Omental fat pad (tissue), 4 donors: ENCODE measurements around the gene NANOS3. TPM values are rescaled to one million over a fixed set of nuclear protein-coding genes. Genes with fewer than 3 reads are reported as not detected.

ENCODE experiments used
- ATAC-seq: fragments of 150-250 bp; one replicate; pipeline ENCODE4 v1.9.1; 2016; ENCODE audit warnings: mild to moderate bottlenecking, moderate library complexity; ENCODE audit not compliant: low FRiP score
- DNase-seq: peaks from one replicate; pipeline ENCODE4 v3.0.0-alpha.2; 2019; ENCODE audit warnings: low spot score
- total RNA-seq, 4 donors: library from RNA; depleted of rRNA; stranded (reverse); fragments of >200 nt; gene quantifications; one replicate each; pipeline ENCODE4 v1.1.0, GENCODE V29; 2016
- TF ChIP-seq, protein P1 (sequence below), 3 donors: fragments of 450-650 bp; IDR thresholded peaks; one replicate each; pipeline ENCODE4 v1.5.1; 2016 to 2017; ENCODE audit warnings: antibody characterized with exemption in 3 of 3, mild to moderate bottlenecking in 3 of 3, moderate library complexity in 2 of 3

NANOS3 gene
- total RNA-seq, 4 donors from 2014 or later, result not detected

DNA sequence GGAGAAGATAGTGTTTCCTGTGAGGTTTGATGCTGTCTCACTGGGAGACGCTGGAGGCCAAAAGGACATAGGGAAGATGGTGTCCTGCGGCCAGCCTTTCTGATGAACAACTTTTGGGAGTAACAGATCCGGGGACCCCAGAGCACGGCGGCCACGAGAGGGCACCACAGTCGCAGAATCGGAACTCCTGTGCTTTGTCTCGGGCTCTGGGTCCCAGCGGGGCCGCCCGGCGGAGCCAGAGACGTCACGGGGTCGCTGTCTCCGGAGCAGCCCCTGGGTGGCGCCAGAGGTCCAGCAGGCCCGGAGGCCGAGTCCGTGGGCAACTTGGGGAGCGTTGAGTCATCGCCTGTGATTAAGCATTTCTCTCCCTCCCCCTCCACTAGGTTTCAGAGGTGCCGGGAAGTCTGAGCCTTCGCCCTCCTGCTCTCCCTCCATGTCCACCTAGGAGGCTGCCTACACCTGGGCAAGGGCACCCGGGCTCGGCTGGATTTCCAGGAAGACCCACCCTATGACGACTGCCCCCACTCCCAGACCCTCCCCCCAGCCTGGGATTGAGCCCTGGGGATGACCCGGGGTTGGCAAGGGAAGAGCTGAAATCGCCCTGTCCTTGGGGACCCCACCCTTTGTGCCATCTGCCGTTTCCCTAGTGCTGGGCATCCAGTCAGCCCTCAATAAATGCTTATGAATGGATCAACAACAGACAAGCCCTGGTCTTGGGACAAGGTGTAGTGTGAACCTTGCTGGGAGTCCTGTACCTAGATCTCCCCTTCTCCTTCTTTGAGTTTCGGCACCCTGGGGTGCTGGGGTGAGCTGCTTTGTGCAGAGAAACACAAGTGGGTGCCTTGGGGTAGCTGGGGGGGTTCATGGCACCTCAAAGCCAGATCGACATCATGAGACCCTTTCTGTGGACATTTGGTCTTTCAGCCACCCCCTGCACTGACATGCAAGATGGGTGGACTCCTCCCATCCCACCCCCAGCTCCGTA is 3.4 kb downstream of the NANOS3 start:
- peak; percentile 97 for ATAC-seq
- peak; percentile 97 for DNase-seq
- TF ChIP-seq, protein P1, sequence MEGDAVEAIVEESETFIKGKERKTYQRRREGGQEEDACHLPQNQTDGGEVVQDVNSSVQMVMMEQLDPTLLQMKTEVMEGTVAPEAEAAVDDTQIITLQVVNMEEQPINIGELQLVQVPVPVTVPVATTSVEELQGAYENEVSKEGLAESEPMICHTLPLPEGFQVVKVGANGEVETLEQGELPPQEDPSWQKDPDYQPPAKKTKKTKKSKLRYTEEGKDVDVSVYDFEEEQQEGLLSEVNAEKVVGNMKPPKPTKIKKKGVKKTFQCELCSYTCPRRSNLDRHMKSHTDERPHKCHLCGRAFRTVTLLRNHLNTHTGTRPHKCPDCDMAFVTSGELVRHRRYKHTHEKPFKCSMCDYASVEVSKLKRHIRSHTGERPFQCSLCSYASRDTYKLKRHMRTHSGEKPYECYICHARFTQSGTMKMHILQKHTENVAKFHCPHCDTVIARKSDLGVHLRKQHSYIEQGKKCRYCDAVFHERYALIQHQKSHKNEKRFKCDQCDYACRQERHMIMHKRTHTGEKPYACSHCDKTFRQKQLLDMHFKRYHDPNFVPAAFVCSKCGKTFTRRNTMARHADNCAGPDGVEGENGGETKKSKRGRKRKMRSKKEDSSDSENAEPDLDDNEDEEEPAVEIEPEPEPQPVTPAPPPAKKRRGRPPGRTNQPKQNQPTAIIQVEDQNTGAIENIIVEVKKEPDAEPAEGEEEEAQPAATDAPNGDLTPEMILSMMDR (IDR thresholded peaks at IDR 0.05), result peak in 2 of 3 donors; percentile 98

DNA sequence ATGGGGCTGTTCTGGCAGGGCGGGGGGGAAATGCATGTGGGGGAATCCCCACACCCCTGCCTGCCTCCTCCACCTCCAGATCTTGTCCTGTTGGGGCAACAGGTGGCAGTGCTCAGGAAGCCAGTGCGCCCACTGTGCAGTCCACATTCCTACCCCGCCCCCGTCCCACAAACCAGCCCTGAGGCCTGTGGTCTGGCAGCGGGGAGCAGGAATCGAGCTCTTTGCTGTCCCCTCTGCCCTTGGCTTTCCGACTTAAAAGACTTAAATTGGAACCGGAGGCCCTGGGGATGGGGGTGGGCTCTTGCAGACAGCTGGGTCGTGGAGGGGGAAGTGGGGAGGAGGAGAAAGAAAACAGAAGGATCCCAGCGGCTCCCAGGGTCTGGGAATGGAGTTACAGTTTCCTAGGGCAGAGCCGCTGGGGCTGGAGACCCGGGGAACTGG is 4.3 kb downstream of the NANOS3 start:
- TF ChIP-seq, protein P1 (IDR thresholded peaks at IDR 0.05), result no peak
- no peak for ATAC-seq
- DNase-seq, result no peak

DNA sequence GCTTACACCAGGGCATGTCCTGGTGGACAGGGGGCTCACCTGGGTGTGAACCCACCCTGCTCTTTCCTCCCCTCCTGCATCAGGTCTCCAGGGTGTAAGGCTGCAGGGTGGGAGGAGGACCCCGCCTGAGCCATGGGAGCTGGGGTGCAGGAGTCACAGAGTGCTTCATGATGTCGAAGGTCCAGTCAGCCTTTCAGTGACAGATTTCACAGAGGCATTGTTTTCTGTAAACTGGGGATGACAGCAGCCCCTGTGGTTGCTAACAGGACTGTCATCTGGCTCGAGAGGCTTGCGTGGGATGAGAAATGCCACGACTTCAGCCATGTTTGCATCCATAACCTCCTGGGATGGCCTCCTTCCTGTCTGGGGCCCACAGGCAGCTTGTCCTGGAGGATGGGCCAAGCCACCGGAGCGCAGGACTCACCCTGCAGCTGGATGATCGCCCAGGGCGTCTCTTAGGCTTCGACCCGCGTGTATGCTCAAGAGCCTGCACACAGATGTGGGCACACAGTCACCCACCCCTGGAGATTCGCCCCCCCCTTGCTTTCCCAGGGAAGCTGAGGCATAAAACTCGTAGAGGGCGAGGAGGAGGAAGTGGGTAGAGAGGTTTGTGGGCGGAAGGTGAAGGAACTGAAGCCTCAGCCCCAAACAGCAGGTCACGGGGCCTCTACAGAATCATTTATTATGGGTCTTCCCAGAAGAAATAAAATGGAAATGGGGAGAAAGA is 4.9 kb downstream of the NANOS3 start:
- DNase-seq (no peak), ATAC-seq (no peak)
- TF ChIP-seq, protein P1 (IDR thresholded peaks at IDR 0.05), result no peak

DNA sequence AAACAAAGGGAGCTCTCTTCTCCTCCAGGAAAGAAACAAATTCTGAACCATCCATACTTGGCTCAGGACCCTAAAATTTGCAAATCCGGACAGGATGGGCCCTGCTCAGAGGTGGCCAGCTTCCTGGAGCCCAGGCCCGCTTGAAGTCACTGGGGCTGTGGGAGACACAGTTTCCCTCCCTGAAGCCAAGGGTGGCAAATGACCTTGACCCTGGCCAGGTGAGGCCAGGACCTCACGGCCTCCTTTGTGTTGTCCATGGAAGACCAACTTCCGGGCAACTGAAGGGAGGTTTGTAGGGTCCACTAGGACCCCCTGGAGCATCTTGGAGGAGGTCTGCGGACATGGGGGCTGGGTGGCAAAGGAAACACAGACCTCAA is 5.5 kb downstream of the NANOS3 start:
- ATAC-seq (no peak), DNase-seq (no peak)
- TF ChIP-seq, protein P1 (IDR thresholded peaks at IDR 0.05), result no peak

DNA sequence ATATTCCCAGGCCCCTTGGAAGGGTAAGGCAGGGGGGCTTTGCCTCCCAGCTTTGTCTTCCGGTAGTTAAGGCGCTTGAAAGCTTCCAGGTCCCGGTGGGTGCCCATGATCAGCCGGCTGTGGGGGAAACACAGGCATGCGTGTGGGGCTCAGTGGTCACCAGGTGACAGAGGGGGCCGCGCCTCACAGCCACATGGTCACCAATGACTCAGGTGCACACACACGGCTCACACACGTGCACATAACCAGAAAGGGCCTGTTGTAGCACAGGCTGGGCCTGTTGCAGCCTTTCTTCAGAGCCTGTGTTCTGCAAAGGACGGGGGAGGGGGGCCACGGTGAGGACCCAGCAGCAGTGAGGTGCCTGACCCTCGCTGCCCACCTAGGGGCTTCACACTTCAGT is 5.9 kb downstream of the NANOS3 start:
- TF ChIP-seq, protein P1 (IDR thresholded peaks at IDR 0.05), result no peak
- no peak for DNase-seq
- no peak for ATAC-seq

DNA sequence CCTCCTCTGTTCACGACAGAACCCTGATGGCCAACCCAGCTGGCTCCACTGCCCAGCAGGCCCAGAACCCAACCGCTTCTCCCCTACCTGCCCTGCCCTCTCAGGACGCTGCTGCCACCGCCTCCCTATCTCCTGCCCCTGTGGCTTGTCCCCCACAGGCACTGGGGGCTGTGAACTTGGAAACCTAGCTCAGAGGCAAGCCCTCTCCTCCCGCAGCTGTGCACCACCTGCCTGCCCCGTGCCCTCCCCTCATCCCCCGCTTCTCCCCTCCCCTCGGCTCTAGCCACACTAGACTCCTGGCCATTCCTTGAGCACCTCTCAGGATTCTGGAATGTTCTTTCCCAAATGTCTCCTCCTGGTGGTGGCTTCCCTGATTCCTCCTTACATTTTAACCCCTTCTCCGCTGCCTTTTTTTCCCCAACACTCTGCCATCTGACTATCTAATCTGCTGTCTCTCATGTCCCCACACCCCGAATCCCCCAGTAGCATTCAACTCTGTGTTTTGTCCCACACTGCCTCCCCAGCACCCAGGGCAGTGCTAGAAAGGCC is 6.7 kb downstream of the NANOS3 start:
- DNase-seq (no peak), ATAC-seq (no peak)
- TF ChIP-seq, protein P1 (IDR thresholded peaks at IDR 0.05), result no peak
